Suppressor macrophage (primary cell): ENCODE data around the gene IFI44L.

Source experiments
- DNase-seq, 4 experiments: peaks; one replicate each; pipeline ENCODE4 v3.0.0-alpha.2; 2020 to 2022

The IFI44L gene

GRCh38 chr1:78690516-78690915 lies 70.3 kb downstream of the IFI44L start:
- no peak for DNase-seq

- no peak for DNase-seq
These were observed 71.9 kb downstream of the IFI44L start for GRCh38 chr1:78691995-78692747.
